HG03378 (cell line): Measurements from ENCODE around the gene SF3B6.
"Not testable (repeated sequence)": the region's sequence is repeated elsewhere in the genome, so short reads cannot be mapped to it uniquely, and the experiment has no call there.

Experiments used
- ATAC-seq: cut with Tn5 transposase; IDR thresholded peaks from one replicate; pipeline ENCODE4 v1.9.1; 2021; ENCODE audit warnings: mild to moderate bottlenecking, moderate library complexity; ENCODE audit not compliant: unreplicated experiment

The SF3B6 gene

GRCh38 chr2:24075915-24076848 is at the start of gene SF3B6:
TSS of gene SF3B6 (minus strand) at chr2:24076326. CDS start at chr2:24076229, 97 bp downstream.
- ATAC-seq: peak; percentile 94

- peak; percentile 5 for ATAC-seq
Measured at GRCh38 chr2:24123922-24124580, 47.9 kb upstream of the SF3B6 start.

- ATAC-seq: peak; percentile 76
Measured at GRCh38 chr2:24123195-24123921, 47.2 kb upstream of the SF3B6 start, which contains the start of the genes FAM228B and PFN4. TSS of gene FAM228B (plus strand) at chr2:24123469. CDS start at chr2:24124362, 893 bp downstream. TSS of gene PFN4 (minus strand) at chr2:24123334. CDS start at chr2:24122535, 799 bp downstream.

GRCh38 chr2:24122366-24123194 is 46.5 kb upstream of the SF3B6 start:
- peak; percentile 1 for ATAC-seq

GRCh38 chr2:24121469-24121868 is 45.3 kb upstream of the SF3B6 start:
- ATAC-seq: no peak

GRCh38 chr2:24121066-24121465 is 44.9 kb upstream of the SF3B6 start:
- no peak for ATAC-seq

- ATAC-seq: no peak
Measured at GRCh38 chr2:24117902-24118301, 41.8 kb upstream of the SF3B6 start.

- no peak for ATAC-seq
Measured at GRCh38 chr2:24115057-24115456, 38.9 kb upstream of the SF3B6 start.

- ATAC-seq: no peak
Measured at GRCh38 chr2:24111407-24111901, 35.3 kb upstream of the SF3B6 start.

- ATAC-seq: no peak
Measured at GRCh38 chr2:24110660-24111303, 34.7 kb upstream of the SF3B6 start.

GRCh38 chr2:24109431-24109830 is 33.3 kb upstream of the SF3B6 start:
- ATAC-seq: not testable (repeated sequence)

- ATAC-seq: no peak
Measured at GRCh38 chr2:24107336-24107735, 31.2 kb upstream of the SF3B6 start.

- no peak for ATAC-seq
Measured at GRCh38 chr2:24106786-24107185, 30.7 kb upstream of the SF3B6 start.

GRCh38 chr2:24105816-24106215 is 29.7 kb upstream of the SF3B6 start:
- no peak for ATAC-seq

GRCh38 chr2:24104906-24105305 is 28.8 kb upstream of the SF3B6 start:
- ATAC-seq: no peak

GRCh38 chr2:24104110-24104650 is 28.1 kb upstream of the SF3B6 start:
- no peak for ATAC-seq

GRCh38 chr2:24102677-24103076 is 26.6 kb upstream of the SF3B6 start:
- ATAC-seq: no peak

GRCh38 chr2:24101992-24102391 is 25.9 kb upstream of the SF3B6 start:
- no peak for ATAC-seq

- not testable (repeated sequence) for ATAC-seq
Measured at GRCh38 chr2:24100732-24101131, 24.6 kb upstream of the SF3B6 start.
